ENCODE results near the gene LYZ.

LYZ gene

GRCh38 chr12:69355363-69356028 is 7.3 kb downstream of the LYZ start:
- H2BK15ac ChIP-seq (replicated peaks; ENCODE audit: low read depth): no peak overlapping the region
- H3K36me3 ChIP-seq (ENCODE audit: control insufficient read depth, insufficient read depth, low read length): no peaks in the 10 kb centered on the region
- H2BK5ac ChIP-seq (ENCODE audit: low read length): no peak overlapping the region
- H2BK120ac ChIP-seq (ENCODE audit: low read depth, low read length): no peak overlapping the region
- H3K56ac ChIP-seq (ENCODE audit: low read length): no peak overlapping the region
- H3K9ac ChIP-seq (ENCODE audit: low read length): no peak overlapping the region
- H3K4me3 ChIP-seq (ENCODE audit: low read length): no peak overlapping the region
- H3K4me1 ChIP-seq (ENCODE audit: control insufficient read depth, low read depth, low read length): peaks cover 3% of the 10 kb centered on the region
- WGBS (ENCODE audit: extremely low coverage, insufficient coverage, low lambda C conversion rate): no CpG with 5 or more reads among the region's 2 CpGs
- no peak overlapping the region for H3K18ac ChIP-seq (ENCODE audit: low read length)
- H3K79me2 ChIP-seq (ENCODE audit: control insufficient read depth, insufficient read depth, low read length): peaks cover 3% of the 10 kb centered on the region
- H4K8ac ChIP-seq (ENCODE audit: low read depth, low read length): no peak overlapping the region
- no peaks in the 10 kb centered on the region for H3K27me3 ChIP-seq (ENCODE audit: insufficient read depth, low read length, poor library complexity)
- no peak overlapping the region for H2AK5ac ChIP-seq (ENCODE audit: low read length)
- H3K27ac ChIP-seq (ENCODE audit: low read depth, low read length): no peak overlapping the region
- H3K23ac ChIP-seq (ENCODE audit: low read length): no peak overlapping the region
- H3K4ac ChIP-seq (ENCODE audit: low read depth, low read length): no peak overlapping the region
- H3K79me1 ChIP-seq (ENCODE audit: low read length): peaks cover 2% of the 10 kb centered on the region
- no peak overlapping the region for H3K4me2 ChIP-seq (ENCODE audit: low read length)
- H4K5ac ChIP-seq (ENCODE audit: low read length): no peak overlapping the region
- no peak for DNase-seq

DNA sequence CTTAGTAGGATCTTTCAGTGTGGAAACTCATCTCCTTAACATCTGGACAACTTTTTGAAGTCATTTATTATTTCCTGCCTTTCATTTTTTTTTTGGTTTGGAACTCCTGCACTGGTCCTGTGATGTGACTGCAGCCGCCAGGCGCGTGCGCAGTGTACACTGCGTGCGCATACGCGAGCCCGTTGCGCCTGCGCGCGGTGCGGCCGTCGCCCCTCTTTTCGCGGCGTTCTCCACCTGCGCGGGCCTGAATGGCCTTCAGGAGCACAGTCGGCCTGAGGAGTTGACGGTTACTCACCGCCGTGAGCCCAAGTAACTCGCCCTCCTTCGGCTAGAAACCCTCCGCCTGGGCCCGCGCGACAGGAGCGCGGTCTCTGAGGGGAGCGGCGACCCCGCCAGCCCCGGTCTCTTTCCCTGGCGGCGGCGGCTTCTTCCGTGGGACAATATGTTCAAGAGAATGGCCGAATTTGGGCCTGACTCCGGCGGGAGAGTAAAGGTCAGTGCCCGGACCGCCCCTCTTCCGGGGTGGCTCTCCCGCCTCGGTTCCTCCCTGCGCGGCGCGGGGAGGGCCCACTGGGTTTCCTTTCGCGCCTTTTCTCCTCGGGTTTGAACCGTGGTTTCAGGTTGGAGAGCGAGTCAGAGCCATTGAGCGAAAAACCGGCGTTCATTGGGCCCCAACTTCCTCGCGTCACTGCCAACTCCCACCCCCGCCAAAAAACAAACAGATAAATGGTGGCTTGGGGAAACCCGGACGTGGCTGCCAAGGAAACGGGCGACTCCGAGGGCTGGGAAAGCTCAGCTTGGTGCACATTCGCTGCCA is 11.6 kb downstream of the LYZ start, which contains the start of gene YEATS4:
YEATS4 (plus strand) TSS at position 213 of the 817 bp plus-strand sequence; CDS start at position 443, 230 bp downstream.
- Histone ChIP-seq H3K23ac (ENCODE audit: low read length) (no peak within 1 kb of the TSS), H3K27me3 (ENCODE audit: insufficient read depth, low read length, poor library complexity) (no peaks in the 10 kb centered on the region), H3K4me1 (ENCODE audit: control insufficient read depth, low read depth, low read length) (peaks cover 3% of the 10 kb centered on the region), H3K4me3 (ENCODE audit: low read length) (peak within 1 kb of the TSS; percentile 78), H3K4me2 (ENCODE audit: low read length) (peak within 1 kb of the TSS; percentile 61), H3K79me1 (ENCODE audit: low read length) (peaks cover 2% of the 10 kb centered on the region), H3K9ac (ENCODE audit: low read length) (peak within 1 kb of the TSS; percentile 97), H4K5ac (ENCODE audit: low read length) (peak within 1 kb of the TSS; percentile 92), H3K4ac (ENCODE audit: low read depth, low read length) (peak within 1 kb of the TSS; percentile 93), H4K8ac (ENCODE audit: low read depth, low read length) (peak within 1 kb of the TSS; percentile 6), H3K36me3 (ENCODE audit: control insufficient read depth, insufficient read depth, low read length) (no peaks in the 10 kb centered on the region), H2BK15ac (replicated peaks; ENCODE audit: low read depth) (no peak within 1 kb of the TSS), H3K56ac (ENCODE audit: low read length) (peak within 1 kb of the TSS; percentile 94), H3K79me2 (ENCODE audit: control insufficient read depth, insufficient read depth, low read length) (peaks cover 4% of the 10 kb centered on the region), H2BK120ac (ENCODE audit: low read depth, low read length) (no peak within 1 kb of the TSS), H3K27ac (ENCODE audit: low read depth, low read length) (peak within 1 kb of the TSS; percentile 95), H3K18ac (ENCODE audit: low read length) (peak within 1 kb of the TSS; percentile 77), H2BK5ac (ENCODE audit: low read length) (peak within 1 kb of the TSS; percentile 72), H2AK5ac (ENCODE audit: low read length) (no peak within 1 kb of the TSS)
- no CpG with 5 or more reads among the region's 70 CpGs for WGBS (ENCODE audit: extremely low coverage, insufficient coverage, low lambda C conversion rate)
- peak; percentile 96 for DNase-seq

GRCh38 chr12:69360348-69360672 is 12.1 kb downstream of the LYZ start:
- H3K4ac ChIP-seq (ENCODE audit: low read depth, low read length): no peak overlapping the region
- no peak overlapping the region for H2AK5ac ChIP-seq (ENCODE audit: low read length)
- H3K9ac ChIP-seq (ENCODE audit: low read length): peak overlapping the region; percentile 97
- H3K4me1 ChIP-seq (ENCODE audit: control insufficient read depth, low read depth, low read length): peaks cover 3% of the 10 kb centered on the region
- no peak for DNase-seq
- no peak overlapping the region for H2BK15ac ChIP-seq (replicated peaks; ENCODE audit: low read depth)
- no peaks in the 10 kb centered on the region for H3K36me3 ChIP-seq (ENCODE audit: control insufficient read depth, insufficient read depth, low read length)
- H2BK5ac ChIP-seq (ENCODE audit: low read length): no peak overlapping the region
- no peaks in the 10 kb centered on the region for H3K27me3 ChIP-seq (ENCODE audit: insufficient read depth, low read length, poor library complexity)
- peaks cover 2% of the 10 kb centered on the region for H3K79me1 ChIP-seq (ENCODE audit: low read length)
- no CpG with 5 or more reads among the region's 10 CpGs for WGBS (ENCODE audit: extremely low coverage, insufficient coverage, low lambda C conversion rate)
- H2BK120ac ChIP-seq (ENCODE audit: low read depth, low read length): no peak overlapping the region
- H3K56ac ChIP-seq (ENCODE audit: low read length): peak overlapping the region; percentile 80
- peaks cover 4% of the 10 kb centered on the region for H3K79me2 ChIP-seq (ENCODE audit: control insufficient read depth, insufficient read depth, low read length)
- no peak overlapping the region for H4K8ac ChIP-seq (ENCODE audit: low read depth, low read length)
- no peak overlapping the region for H3K18ac ChIP-seq (ENCODE audit: low read length)
- peak overlapping the region; percentile 74 for H4K5ac ChIP-seq (ENCODE audit: low read length)
- H3K23ac ChIP-seq (ENCODE audit: low read length): no peak overlapping the region
- peak overlapping the region; percentile 62 for H3K4me3 ChIP-seq (ENCODE audit: low read length)
- peak overlapping the region; percentile 61 for H3K4me2 ChIP-seq (ENCODE audit: low read length)
- H3K27ac ChIP-seq (ENCODE audit: low read depth, low read length): no peak overlapping the region

DNA sequence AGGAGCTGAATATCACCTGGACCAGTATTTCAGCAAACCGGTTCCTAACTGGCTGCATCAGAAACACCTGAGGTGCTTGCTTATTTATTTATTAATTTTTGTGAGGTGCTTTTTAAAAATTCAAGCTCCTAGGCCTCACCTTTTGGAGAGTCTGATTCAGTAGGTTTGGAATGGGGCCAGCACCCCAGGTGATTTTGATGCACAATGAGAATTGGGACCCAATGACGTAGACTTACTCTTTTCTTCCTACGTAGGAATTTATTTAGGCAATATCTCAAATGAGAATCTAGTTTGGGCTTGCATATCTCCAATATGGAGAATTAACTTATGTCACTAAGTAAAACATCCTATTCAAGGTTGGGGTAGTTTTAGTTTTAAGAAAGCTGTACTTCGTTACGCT is 18.6 kb downstream of the LYZ start:
- no peaks in the 10 kb centered on the region for H3K36me3 ChIP-seq (ENCODE audit: control insufficient read depth, insufficient read depth, low read length)
- H2BK15ac ChIP-seq (replicated peaks; ENCODE audit: low read depth): no peak overlapping the region
- H3K56ac ChIP-seq (ENCODE audit: low read length): no peak overlapping the region
- H3K4ac ChIP-seq (ENCODE audit: low read depth, low read length): no peak overlapping the region
- H3K18ac ChIP-seq (ENCODE audit: low read length): no peak overlapping the region
- H2AK5ac ChIP-seq (ENCODE audit: low read length): no peak overlapping the region
- no peaks in the 10 kb centered on the region for H3K27me3 ChIP-seq (ENCODE audit: insufficient read depth, low read length, poor library complexity)
- H3K79me1 ChIP-seq (ENCODE audit: low read length): no peaks in the 10 kb centered on the region
- H2BK120ac ChIP-seq (ENCODE audit: low read depth, low read length): no peak overlapping the region
- no peak overlapping the region for H4K8ac ChIP-seq (ENCODE audit: low read depth, low read length)
- H2BK5ac ChIP-seq (ENCODE audit: low read length): no peak overlapping the region
- H3K4me1 ChIP-seq (ENCODE audit: control insufficient read depth, low read depth, low read length): no peaks in the 10 kb centered on the region
- no peaks in the 10 kb centered on the region for H3K79me2 ChIP-seq (ENCODE audit: control insufficient read depth, insufficient read depth, low read length)
- H3K23ac ChIP-seq (ENCODE audit: low read length): no peak overlapping the region
- no peak overlapping the region for H3K27ac ChIP-seq (ENCODE audit: low read depth, low read length)
- no peak overlapping the region for H3K9ac ChIP-seq (ENCODE audit: low read length)
- no peak overlapping the region for H3K4me3 ChIP-seq (ENCODE audit: low read length)
- no peak overlapping the region for H3K4me2 ChIP-seq (ENCODE audit: low read length)
- no CpG with 5 or more reads among the region's 5 CpGs for WGBS (ENCODE audit: extremely low coverage, insufficient coverage, low lambda C conversion rate)
- DNase-seq: no peak
- H4K5ac ChIP-seq (ENCODE audit: low read length): no peak overlapping the region

DNA sequence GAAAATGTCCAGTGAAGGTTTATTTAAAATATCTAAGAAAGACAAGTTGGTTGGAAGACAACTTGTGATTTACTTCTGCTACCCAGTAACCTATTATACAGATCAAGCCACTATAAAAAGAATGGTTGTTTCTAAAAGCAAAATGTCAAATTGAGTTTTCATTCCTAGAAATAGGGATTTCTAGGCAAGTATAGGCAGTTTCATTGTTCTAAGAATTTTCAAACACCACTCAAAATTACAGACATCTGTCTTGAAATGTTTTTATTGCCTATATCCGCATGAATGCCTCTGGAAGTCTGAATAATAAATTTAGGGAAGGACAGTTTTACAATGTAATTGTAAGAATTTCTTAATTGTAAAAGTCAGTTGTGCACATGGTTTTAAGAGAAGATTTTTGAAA is 20.0 kb downstream of the LYZ start:
- H3K36me3 ChIP-seq (ENCODE audit: control insufficient read depth, insufficient read depth, low read length): no peaks in the 10 kb centered on the region
- H3K9ac ChIP-seq (ENCODE audit: low read length): no peak overlapping the region
- H2BK120ac ChIP-seq (ENCODE audit: low read depth, low read length): no peak overlapping the region

More for the DNA sequence above, 20.0 kb downstream of the LYZ start:
- H3K4me2 ChIP-seq (ENCODE audit: low read length): no peak overlapping the region
- no peaks in the 10 kb centered on the region for H3K79me2 ChIP-seq (ENCODE audit: control insufficient read depth, insufficient read depth, low read length)
- H4K5ac ChIP-seq (ENCODE audit: low read length): no peak overlapping the region
- H3K4me3 ChIP-seq (ENCODE audit: low read length): no peak overlapping the region
- no peaks in the 10 kb centered on the region for H3K27me3 ChIP-seq (ENCODE audit: insufficient read depth, low read length, poor library complexity)
- no peak overlapping the region for H2BK5ac ChIP-seq (ENCODE audit: low read length)
- no peak overlapping the region for H3K23ac ChIP-seq (ENCODE audit: low read length)
- no peak overlapping the region for H4K8ac ChIP-seq (ENCODE audit: low read depth, low read length)
- no peak overlapping the region for H3K56ac ChIP-seq (ENCODE audit: low read length)
- no peak overlapping the region for H2BK15ac ChIP-seq (replicated peaks; ENCODE audit: low read depth)
- H3K4ac ChIP-seq (ENCODE audit: low read depth, low read length): no peak overlapping the region
- H3K4me1 ChIP-seq (ENCODE audit: control insufficient read depth, low read depth, low read length): no peaks in the 10 kb centered on the region
- H3K79me1 ChIP-seq (ENCODE audit: low read length): no peaks in the 10 kb centered on the region
- H2AK5ac ChIP-seq (ENCODE audit: low read length): no peak overlapping the region
- no CpG with 5 or more reads among the region's 1 CpG for WGBS (ENCODE audit: extremely low coverage, insufficient coverage, low lambda C conversion rate)
- no peak overlapping the region for H3K27ac ChIP-seq (ENCODE audit: low read depth, low read length)
- DNase-seq: no peak
- no peak overlapping the region for H3K18ac ChIP-seq (ENCODE audit: low read length)

Measured in mesendoderm (in vitro differentiated cells).